H9 (cell line): ENCODE results near the gene HS3ST2. TPM values are rescaled to one million over a fixed set of nuclear protein-coding genes. Genes with fewer than 3 reads are reported as not detected.

Source experiments
- DNase-seq: peaks from one replicate; pipeline ENCODE4 v3.0.0-alpha.2; 2017
- H2AFZ ChIP-seq: one replicate; pipeline ENCODE4 v1.6.1; 2013; ENCODE audit warnings: mild to moderate bottlenecking, low read length, control low read depth, moderate library complexity
- H2AK5ac ChIP-seq: 2 replicates; pipeline ENCODE4 v1.6.1; 2013; ENCODE audit warnings: low read length, control low read depth, mixed read lengths; ENCODE audit not compliant: insufficient read length
- H2BK120ac ChIP-seq: one replicate; pipeline ENCODE4 v1.6.1; 2013; ENCODE audit warnings: low read depth, mild to moderate bottlenecking, low read length, control low read depth, inconsistent platforms; ENCODE audit not compliant: poor library complexity, severe bottlenecking
- H2BK12ac ChIP-seq: 2 replicates; pipeline ENCODE4 v1.6.1; 2013; ENCODE audit warnings: low read length, control low read depth, mixed read lengths, low read depth; ENCODE audit not compliant: insufficient read length
- H2BK15ac ChIP-seq: 2 replicates; pipeline ENCODE4 v1.6.1; 2013; ENCODE audit warnings: low read depth, low read length, control low read depth
- H2BK20ac ChIP-seq: one replicate; pipeline ENCODE4 v1.6.1; 2013; ENCODE audit warnings: low read depth, mild to moderate bottlenecking, low read length, control low read depth, inconsistent platforms; ENCODE audit not compliant: poor library complexity, severe bottlenecking
- H2BK5ac ChIP-seq: 2 replicates; pipeline ENCODE4 v1.6.1; 2013; ENCODE audit warnings: low read length, control low read depth, mixed read lengths; ENCODE audit not compliant: insufficient read length
- H3K14ac ChIP-seq: 2 replicates; pipeline ENCODE4 v1.6.1; 2013; ENCODE audit warnings: low read length, control low read depth; ENCODE audit not compliant: insufficient read depth
- H3K18ac ChIP-seq: 2 replicates; pipeline ENCODE4 v1.6.1; 2013; ENCODE audit warnings: low read depth, mild to moderate bottlenecking, mixed read lengths, low read length, control low read depth; ENCODE audit not compliant: insufficient read length
- H3K23ac ChIP-seq: 2 replicates; pipeline ENCODE4 v1.6.1; 2013; ENCODE audit warnings: low read length, control low read depth, mixed read lengths, low read depth; ENCODE audit not compliant: insufficient read length
- H3K23me2 ChIP-seq: 2 replicates; pipeline ENCODE4 v1.6.1; 2013; ENCODE audit warnings: low read depth, mild to moderate bottlenecking, mixed read lengths, low read length, control low read depth; ENCODE audit not compliant: insufficient read length, poor library complexity, severe bottlenecking
- H3K27ac ChIP-seq: 2 replicates; pipeline ENCODE4 v1.5.1; 2013; ENCODE audit warnings: low read length, control low read depth, mixed read lengths, low read depth; ENCODE audit not compliant: insufficient read length
- H3K27me3 ChIP-seq: 2 replicates; pipeline ENCODE4 v1.6.1; 2013; ENCODE audit warnings: low read length, control low read depth, inconsistent platforms; ENCODE audit not compliant: insufficient read depth
- H3K4ac ChIP-seq: 2 replicates; pipeline ENCODE4 v1.6.1; 2013; ENCODE audit warnings: low read depth, mild to moderate bottlenecking, control low read depth, inconsistent platforms, low read length, moderate library complexity
- H3K4me1 ChIP-seq: 2 replicates; pipeline ENCODE4 v1.6.1; 2013; ENCODE audit warnings: low read length, control low read depth, inconsistent platforms; ENCODE audit not compliant: insufficient read depth
- H3K4me2 ChIP-seq: 2 replicates; pipeline ENCODE4 v1.6.1; 2013; ENCODE audit warnings: low read length, control low read depth, mixed read lengths; ENCODE audit not compliant: insufficient read length, insufficient read depth
- H3K56ac ChIP-seq: 2 replicates; pipeline ENCODE4 v1.6.1; 2013; ENCODE audit warnings: low read depth, mild to moderate bottlenecking, mixed read lengths, low read length, control low read depth; ENCODE audit not compliant: insufficient read length
- H3K79me1 ChIP-seq: 2 replicates; pipeline ENCODE4 v1.6.1; 2013; ENCODE audit warnings: low read depth, mild to moderate bottlenecking, moderate library complexity, low read length, control low read depth, inconsistent platforms; ENCODE audit not compliant: insufficient read depth, poor library complexity, severe bottlenecking
- H3K79me2 ChIP-seq: 2 replicates; pipeline ENCODE4 v1.6.1; 2013; ENCODE audit warnings: low read length, control low read depth, inconsistent platforms; ENCODE audit not compliant: insufficient read depth
- H3K9ac ChIP-seq: 2 replicates; pipeline ENCODE4 v1.6.1; 2013; ENCODE audit warnings: low read length, control low read depth, mixed read lengths; ENCODE audit not compliant: insufficient read length; ENCODE audit errors: extremely low read depth
- H3K9me3 ChIP-seq: one replicate; pipeline ENCODE4 v1.6.1; 2013; ENCODE audit warnings: low read depth, low read length, inconsistent platforms; ENCODE audit not compliant: control insufficient read depth
- H3T11ph ChIP-seq: one replicate; pipeline ENCODE4 v1.6.1; 2013; ENCODE audit warnings: mild to moderate bottlenecking, low read length, control low read depth, inconsistent platforms
- H4K20me1 ChIP-seq: one replicate; pipeline ENCODE4 v1.6.1; 2013; ENCODE audit not compliant: control insufficient read depth, insufficient read length, insufficient read depth
- H4K5ac ChIP-seq: 2 replicates; pipeline ENCODE4 v1.6.1; 2013; ENCODE audit warnings: low read depth, mild to moderate bottlenecking, mixed read lengths, low read length, control low read depth; ENCODE audit not compliant: insufficient read length
- H4K8ac ChIP-seq: replicated peaks from 2 replicates; pipeline ENCODE4 v1.6.1; 2013; ENCODE audit warnings: low read length, control low read depth, mixed read lengths, low read depth; ENCODE audit not compliant: insufficient read length
- H4K91ac ChIP-seq: 2 replicates; pipeline ENCODE4 v1.6.1; 2013; ENCODE audit warnings: low read depth, mild to moderate bottlenecking, moderate library complexity, mixed read lengths, low read length, control low read depth; ENCODE audit not compliant: insufficient read length
- H3K27ac Mint-ChIP-seq, 3 experiments: 2 replicates in 2 of 3; 3 replicates in 1 of 3; pipeline ENCODE4 v1.8.0; 2020 to 2021; ENCODE audit warnings: mixed read lengths in 3 of 3, mild to moderate bottlenecking in 1 of 3, moderate library complexity in 1 of 3
- H3K27me3 Mint-ChIP-seq: 2 replicates; pipeline ENCODE4 v1.8.0; 2021; ENCODE audit warnings: low read depth, mild to moderate bottlenecking, moderate library complexity, mixed read lengths
- H3K36me3 Mint-ChIP-seq, 3 experiments: 2 replicates in 2 of 3; 3 replicates in 1 of 3; pipeline ENCODE4 v1.8.0; 2020 to 2021; ENCODE audit warnings: low read depth in 3 of 3, mixed read lengths in 3 of 3; ENCODE audit not compliant: insufficient read depth in 1 of 3
- H3K4me1 Mint-ChIP-seq, 2 experiments: 2 replicates each; pipeline ENCODE4 v1.8.0; 2020; ENCODE audit warnings: mixed read lengths in 2 of 2
- H3K4me3 Mint-ChIP-seq, 2 experiments: 2 replicates in 1 of 2; 3 replicates in 1 of 2; pipeline ENCODE4 v1.8.0; 2020 to 2021; ENCODE audit warnings: mild to moderate bottlenecking in 2 of 2, mixed read lengths in 2 of 2, moderate library complexity in 1 of 2
- H3K9me3 Mint-ChIP-seq, 2 experiments: 2 replicates in 1 of 2; 3 replicates in 1 of 2; pipeline ENCODE4 v1.8.0; 2020; ENCODE audit warnings: mild to moderate bottlenecking in 2 of 2, mixed read lengths in 2 of 2, moderate library complexity in 1 of 2
- WGBS: extraction: QIAGEN DNeasy Blood & Tissue Kit; methylation state at CpG from one replicate; pipeline ENCODE4 v1.1.7; 2013; ENCODE audit warnings: missing lambda C conversion rate, low lambda C conversion rate, mixed read lengths; ENCODE audit not compliant: insufficient read length; ENCODE audit errors: extremely low coverage; 5-methylcytosine and 5-hydroxymethylcytosine counted together
- total RNA-seq: library from RNA; stranded (reverse); gene quantifications from 2 replicates; pipeline ENCODE4 v1.2.1, GENCODE V29; 2021
- TF ChIP-seq, protein P1 (sequence below): fragments of 200-600 bp; sonication (generic); conservative IDR thresholded peaks from 3 replicates; pipeline ENCODE4 v1.8.0; 2021; ENCODE audit warnings: antibody characterized with exemption, mild to moderate bottlenecking

The HS3ST2 gene
- total RNA-seq, 1 experiment from 2014 or later, result 3.1 TPM

- H3K4me1 Mint-ChIP-seq, result peaks cover 6 to 16% of the 10 kb centered on the region in 2 experiments
- no peak for DNase-seq
- WGBS, result no CpG with 5 or more reads among the region's 25 CpGs
Measured at GRCh38 chr16:22915003-22915402, 101.0 kb downstream of the HS3ST2 start.

More at GRCh38 chr16:22915003-22915402, 101.0 kb downstream of the HS3ST2 start:
- H2BK15ac ChIP-seq, result no peak overlapping the region
- H4K20me1 ChIP-seq, result no peaks in the 10 kb centered on the region
- H3K4me1 ChIP-seq, result peaks cover 4% of the 10 kb centered on the region; the same call in 1 of the 2 replicates
- Mint-ChIP-seq H3K27ac (no peak overlapping the region), H3K9me3 (no peaks in the 10 kb centered on the region), H3K4me3 (no peak overlapping the region), H3K27me3 (no peaks in the 10 kb centered on the region; the same call in 1 of the 2 replicates), H3K36me3 (no peaks in the 10 kb centered on the region; a peak in 1 of 7 replicates)
- H3K23me2 ChIP-seq, result no peaks in the 10 kb centered on the region
- H3K79me2 ChIP-seq, result no peaks in the 10 kb centered on the region
- TF ChIP-seq, protein P1, sequence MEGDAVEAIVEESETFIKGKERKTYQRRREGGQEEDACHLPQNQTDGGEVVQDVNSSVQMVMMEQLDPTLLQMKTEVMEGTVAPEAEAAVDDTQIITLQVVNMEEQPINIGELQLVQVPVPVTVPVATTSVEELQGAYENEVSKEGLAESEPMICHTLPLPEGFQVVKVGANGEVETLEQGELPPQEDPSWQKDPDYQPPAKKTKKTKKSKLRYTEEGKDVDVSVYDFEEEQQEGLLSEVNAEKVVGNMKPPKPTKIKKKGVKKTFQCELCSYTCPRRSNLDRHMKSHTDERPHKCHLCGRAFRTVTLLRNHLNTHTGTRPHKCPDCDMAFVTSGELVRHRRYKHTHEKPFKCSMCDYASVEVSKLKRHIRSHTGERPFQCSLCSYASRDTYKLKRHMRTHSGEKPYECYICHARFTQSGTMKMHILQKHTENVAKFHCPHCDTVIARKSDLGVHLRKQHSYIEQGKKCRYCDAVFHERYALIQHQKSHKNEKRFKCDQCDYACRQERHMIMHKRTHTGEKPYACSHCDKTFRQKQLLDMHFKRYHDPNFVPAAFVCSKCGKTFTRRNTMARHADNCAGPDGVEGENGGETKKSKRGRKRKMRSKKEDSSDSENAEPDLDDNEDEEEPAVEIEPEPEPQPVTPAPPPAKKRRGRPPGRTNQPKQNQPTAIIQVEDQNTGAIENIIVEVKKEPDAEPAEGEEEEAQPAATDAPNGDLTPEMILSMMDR, result no peak
- no peak overlapping the region for H2AK5ac ChIP-seq
- no peak overlapping the region for H3K9ac ChIP-seq
- no peak overlapping the region for H3K4me2 ChIP-seq
- no peak overlapping the region for H2BK20ac ChIP-seq
- no peak overlapping the region for H4K8ac ChIP-seq
- no peaks in the 10 kb centered on the region for H3K27me3 ChIP-seq
- no peak overlapping the region for H3K56ac ChIP-seq
- no peak overlapping the region for H3K18ac ChIP-seq
- no peak overlapping the region for H3K14ac ChIP-seq
- no peak overlapping the region for H2AFZ ChIP-seq
- H4K91ac ChIP-seq, result no peak overlapping the region
- no peaks in the 10 kb centered on the region for H3K9me3 ChIP-seq
- no peak overlapping the region for H2BK120ac ChIP-seq
- no peak overlapping the region for H3K23ac ChIP-seq
- H3K27ac ChIP-seq, result no peak overlapping the region
- no peak overlapping the region for H4K5ac ChIP-seq
- no peaks in the 10 kb centered on the region for H3K79me1 ChIP-seq
- no peak overlapping the region for H3K4ac ChIP-seq
- no peak overlapping the region for H3T11ph ChIP-seq
- no peak overlapping the region for H2BK5ac ChIP-seq
- H2BK12ac ChIP-seq, result no peak overlapping the region
